IMR-90 (cell line): ENCODE measurements around the gene NANOS3. TPM values are rescaled to one million over a fixed set of nuclear protein-coding genes. Genes with fewer than 3 reads are reported as not detected.

Experiments
- ATAC-seq: fragments of 200-7000 bp; cut with Tn5 transposase; 2 replicates; pipeline ENCODE4 v1.9.1; 2020; ENCODE audit warnings: low read depth, mild to moderate bottlenecking, moderate library complexity
- BruUV-seq: library from RNA; stranded (reverse); fragments of 400-500 nt; replicated peaks from 2 replicates; lab custom pipeline; 2021; lab: Mats Ljungman, UMichigan
- CTCF ChIA-PET: fragments of 300-600 bp; formaldehyde crosslinking; extraction: SDS; loops from one replicate; lab custom pipeline; 2021; ENCODE audit warnings: antibody characterized with exemption; lab: Yijun Ruan, JAX
- POLR2A ChIA-PET: fragments of 300-600 bp; sonication (Branson Sonifier 250); formaldehyde crosslinking; loops from one replicate; lab custom pipeline; 2022; ENCODE audit warnings: antibody characterized with exemption; ENCODE audit not compliant: unreplicated experiment; lab: Charles Lee
- DNase-seq: peaks from one replicate; pipeline ENCODE4 v3.0.0; 2013
- H2AFZ ChIP-seq: replicated peaks from 2 replicates; pipeline ENCODE3; 2013; ENCODE audit warnings: low read length, mild to moderate bottlenecking; ENCODE audit not compliant: poor library complexity
- H2AK5ac ChIP-seq: 2 replicates; pipeline ENCODE4 v1.6.1; 2013; ENCODE audit warnings: low read depth, low read length, inconsistent platforms
- H2AK9ac ChIP-seq: replicated peaks from 2 replicates; pipeline ENCODE3; 2013; ENCODE audit warnings: mild to moderate bottlenecking, low read depth, low read length, moderate library complexity; ENCODE audit not compliant: poor library complexity
- H2BK120ac ChIP-seq: 2 replicates; pipeline ENCODE4 v1.6.1; 2013; ENCODE audit warnings: low read depth, low read length, inconsistent platforms
- H2BK15ac ChIP-seq: 3 replicates; pipeline ENCODE4 v1.6.1; 2013; ENCODE audit warnings: low read depth, low read length, inconsistent platforms
- H2BK20ac ChIP-seq: 2 replicates; pipeline ENCODE4 v1.6.1; 2013; ENCODE audit warnings: low read depth, mild to moderate bottlenecking, inconsistent platforms, low read length, moderate library complexity
- H2BK5ac ChIP-seq: 2 replicates; pipeline ENCODE4 v1.6.1; 2013; ENCODE audit warnings: mild to moderate bottlenecking, low read depth, low read length, inconsistent platforms; ENCODE audit not compliant: poor library complexity, severe bottlenecking
- H3K14ac ChIP-seq: replicated peaks from 2 replicates; pipeline ENCODE4 v1.6.1; 2013; ENCODE audit warnings: low read depth, low read length, inconsistent platforms
- H3K18ac ChIP-seq: 2 replicates; pipeline ENCODE4 v1.6.1; 2013; ENCODE audit warnings: low read depth, low read length, control low read depth
- H3K23ac ChIP-seq: 2 replicates; pipeline ENCODE4 v1.6.1; 2013; ENCODE audit warnings: low read depth, low read length, inconsistent platforms
- H3K27ac ChIP-seq: 2 replicates; pipeline ENCODE4 v1.5.1; 2013; ENCODE audit warnings: mild to moderate bottlenecking, control low read depth, low read length; ENCODE audit not compliant: insufficient read depth
- H3K27me3 ChIP-seq: 2 replicates; pipeline ENCODE4 v1.6.1; 2013; ENCODE audit warnings: low read length; ENCODE audit not compliant: control insufficient read depth, insufficient read depth
- H3K36me3 ChIP-seq: 2 replicates; pipeline ENCODE4 v1.6.1; 2013; ENCODE audit warnings: low read length, mixed read lengths; ENCODE audit not compliant: control insufficient read depth, insufficient read depth
- H3K4ac ChIP-seq: 2 replicates; pipeline ENCODE4 v1.6.1; 2013; ENCODE audit warnings: low read depth, low read length, inconsistent platforms
- H3K4me1 ChIP-seq: 2 replicates; pipeline ENCODE4 v1.6.1; 2013; ENCODE audit warnings: low read length, mixed read lengths; ENCODE audit not compliant: control insufficient read depth, insufficient read depth
- H3K4me2 ChIP-seq: 2 replicates; pipeline ENCODE4 v1.6.1; 2013; ENCODE audit warnings: low read depth, mild to moderate bottlenecking, control low read depth, low read length, moderate library complexity
- H3K4me3 ChIP-seq: 2 replicates; pipeline ENCODE4 v1.5.1; 2013; ENCODE audit warnings: low read depth, mild to moderate bottlenecking, control low read depth, low read length, moderate library complexity; ENCODE audit not compliant: insufficient read depth
- H3K56ac ChIP-seq: 2 replicates; pipeline ENCODE4 v1.6.1; 2013; ENCODE audit warnings: low read length, inconsistent platforms; ENCODE audit not compliant: insufficient read depth; ENCODE audit errors: extremely low read depth
- H3K79me1 ChIP-seq, 2 experiments: 2 replicates each; pipeline ENCODE4 v1.6.1; 2013; ENCODE audit warnings: low read length in 2 of 2, inconsistent platforms in 1 of 2, low read depth in 1 of 2
- H3K9ac ChIP-seq: 2 replicates; pipeline ENCODE4 v1.6.1; 2013; ENCODE audit warnings: low read depth, low read length, control low read depth
- H3K9me1 ChIP-seq: 2 replicates; pipeline ENCODE4 v1.6.1; 2013; ENCODE audit warnings: low read length, inconsistent platforms; ENCODE audit not compliant: insufficient read depth
- H3K9me3 ChIP-seq: 2 replicates; pipeline ENCODE4 v1.6.1; 2013; ENCODE audit warnings: low read length; ENCODE audit not compliant: control insufficient read depth, insufficient read depth
- H4K20me1 ChIP-seq: 2 replicates; pipeline ENCODE4 v1.6.1; 2013; ENCODE audit warnings: low read length, inconsistent platforms; ENCODE audit not compliant: insufficient read depth
- H4K5ac ChIP-seq: 2 replicates; pipeline ENCODE4 v1.6.1; 2013; ENCODE audit warnings: mild to moderate bottlenecking, low read depth, low read length, control low read depth
- H4K8ac ChIP-seq, 2 experiments: 2 replicates each; pipeline ENCODE4 v1.6.1; 2013; ENCODE audit warnings: low read depth in 2 of 2, low read length in 2 of 2, control low read depth in 1 of 2, inconsistent platforms in 1 of 2
- H4K91ac ChIP-seq: 2 replicates; pipeline ENCODE4 v1.6.1; 2013; ENCODE audit warnings: low read depth, low read length, inconsistent platforms; ENCODE audit not compliant: insufficient read depth
- CEBPB ChIP-seq: IDR thresholded peaks from 2 replicates; pipeline ENCODE4 v1.6.1; 2012; ENCODE audit warnings: low read depth, low read length, improper control_type of control experiment
- CHD1 ChIP-seq: IDR thresholded peaks from 2 replicates; pipeline ENCODE4 v1.6.1; 2012; ENCODE audit warnings: low read depth, low read length, improper control_type of control experiment
- CTCF ChIP-seq: conservative IDR thresholded peaks from 2 replicates; pipeline ENCODE4 v1.5.1; 2012; ENCODE audit warnings: mild to moderate bottlenecking, low read depth, low read length, improper control_type of control experiment
- ELK1 ChIP-seq: fragments of 150-350 bp; IDR thresholded peaks from 2 replicates; pipeline ENCODE4 v1.6.1; 2016; ENCODE audit warnings: low read depth, mild to moderate bottlenecking, low read length, moderate library complexity, borderline replicate concordance
- FOS ChIP-seq: fragments of 150-350 bp; IDR thresholded peaks from 2 replicates; pipeline ENCODE4 v1.6.1; 2016; ENCODE audit warnings: low read depth, low read length
- MAFK ChIP-seq: IDR thresholded peaks from 2 replicates; pipeline ENCODE4 v1.6.1; 2012; ENCODE audit warnings: low read depth, low read length, improper control_type of control experiment
- MXI1 ChIP-seq: IDR thresholded peaks from 2 replicates; pipeline ENCODE4 v1.6.1; 2012; ENCODE audit warnings: low read depth, mild to moderate bottlenecking, low read length, moderate library complexity, borderline replicate concordance
- NFE2L2 ChIP-seq: fragments of 150-350 bp; IDR thresholded peaks from 2 replicates; pipeline ENCODE4 v1.6.1; 2016; ENCODE audit warnings: low read depth, mild to moderate bottlenecking, low read length
- POLR2A ChIP-seq: IDR thresholded peaks from 2 replicates; pipeline ENCODE4 v1.6.1; 2012; ENCODE audit warnings: mild to moderate bottlenecking, low read depth, low read length
- RCOR1 ChIP-seq: IDR thresholded peaks from 2 replicates; pipeline ENCODE4 v1.6.1; 2012; ENCODE audit warnings: mild to moderate bottlenecking, low read length, improper control_type of control experiment; ENCODE audit not compliant: insufficient replicate concordance
- USF2 ChIP-seq: fragments of 150-350 bp; IDR thresholded peaks from 2 replicates; pipeline ENCODE4 v1.6.1; 2017; ENCODE audit warnings: mild to moderate bottlenecking, antibody characterized with exemption, low read length, low read depth
- WGBS, 2 experiments: methylation state at CpG; one replicate each; pipeline versions ENCODE4 v1.1.5 to v1.1.7; 2013; ENCODE audit warnings: missing lambda C conversion rate in 2 of 2; ENCODE audit not compliant: insufficient read length in 1 of 2; ENCODE audit errors: extremely low coverage in 2 of 2; 5-methylcytosine and 5-hydroxymethylcytosine counted together
- dilution Hi-C: fragments of 300-500 bp; cut with HindIII; formaldehyde crosslinking; loops from one replicate; pipeline ENCODE4 v1.14.3; 2018; ENCODE audit warnings: low sequenced_read_pairs; ENCODE audit not compliant: unreplicated experiment
- in situ Hi-C: fragments of 300-500 bp; cut with MboI; formaldehyde crosslinking; loops from 3 replicates; pipeline ENCODE4 v1.14.3; 2019; ENCODE audit warnings: low sequenced_read_pairs, inconsistent platforms, mixed read lengths
- intact Hi-C: fragments of 100-400 bp; cut with micrococcal nuclease; formaldehyde crosslinking; loops from 2 replicates; pipeline ENCODE4 v1.10.0; 2022
- polyA plus RNA-seq, 3 experiments: library from polyadenylated mRNA; depleted of rRNA; stranded (reverse); fragments of >200 nt; gene quantifications; 2 replicates each; pipeline ENCODE4 v1.2.3, GENCODE V29; 2012; ENCODE audit warnings: low replicate concordance in 1 of 3
- total RNA-seq: library from RNA; depleted of rRNA; stranded (reverse); fragments of >200 nt; gene quantifications from 2 replicates; pipeline ENCODE4 v1.2.3, GENCODE V29; 2012

NANOS3 gene
- total and polyA plus RNA-seq, 2 of the 4 experiments (the other 2 are of a cell fraction), result 0.63 TPM; not detected in 1

- no peak overlapping the region for H2BK15ac ChIP-seq
- WGBS, 2 experiments, result no CpG with 5 or more reads among the region's 11 CpGs
- BruUV-seq, result TSS peak; percentile 47
- H4K20me1 ChIP-seq, result peaks cover 55% of the 10 kb centered on the region
- DNase-seq, result no peak
- intact Hi-C loops, result no loop called here
- H3K9me1 ChIP-seq, result 0 out of 2 replicates have a peak, but pooled peaks cover 3% of the 10 kb centered on the region
- H3K9ac ChIP-seq, result peak overlapping the region; percentile 98
- peak overlapping the region; percentile 97 for H3K27ac ChIP-seq
- peak overlapping the region; percentile 95 for H3K14ac ChIP-seq
- ATAC-seq, result no peak
- peak overlapping the region; percentile 17 to 34; a peak in 1 of 4 replicates for H4K8ac ChIP-seq
- H3K4me1 ChIP-seq, result peaks cover 33% of the 10 kb centered on the region
- H3K79me1 ChIP-seq, result peaks cover 12 to 40% of the 10 kb centered on the region in 2 experiments
- H2BK20ac ChIP-seq, result no peak overlapping the region
- no peaks in the 10 kb centered on the region for H3K27me3 ChIP-seq
- H2BK120ac ChIP-seq, result no peak overlapping the region
- peak overlapping the region; percentile 96 for H3K4ac ChIP-seq
- dilution Hi-C loops, result no loop called here
- H2BK5ac ChIP-seq, result peak overlapping the region; percentile 88
- H3K9me3 ChIP-seq, result no peaks in the 10 kb centered on the region
- TF ChIP-seq USF2, result no peak
- TF ChIP-seq FOS, result no peak
- no peak for TF ChIP-seq NFE2L2
- no peak for TF ChIP-seq ELK1
- TF ChIP-seq CTCF, result no peak
- TF ChIP-seq CEBPB, result no peak
- TF ChIP-seq RCOR1, result no peak
- TF ChIP-seq CHD1, result no peak
- no peak for TF ChIP-seq MXI1
- no peak for TF ChIP-seq POLR2A
- TF ChIP-seq MAFK, result no peak
- H4K5ac ChIP-seq, result no peak overlapping the region
- ChIA-PET CTCF (interaction anchor here (0.8 kb wide), 1 partner anchor 20 kb away, joined by 3 read pairs; no protein-coding TSS in a partner anchor), POLR2A (interaction anchor here (0.6 kb wide), 2 partner anchors 19 to 112 kb away, joined by 3 to 6 read pairs; no protein-coding TSS in a partner anchor)
- in situ Hi-C loops, result loop anchor here (10.0 to 25.0 kb wide), 2 partner anchors 687 to 1055 kb away; partner anchors contain the start of genes HOOK2, IER2, JUNB and STX10
- peak overlapping the region; percentile 93 for H2AK9ac ChIP-seq
- H3K4me3 ChIP-seq, result peak overlapping the region; percentile 95
- peak overlapping the region; percentile 95 for H3K4me2 ChIP-seq
- H2AK5ac ChIP-seq, result peak overlapping the region; percentile 66
- H3K18ac ChIP-seq, result no peak overlapping the region; the same call in 1 of the 2 replicates
- H3K36me3 ChIP-seq, result peaks cover 13% of the 10 kb centered on the region; the same call in 1 of the 2 replicates
- no peak overlapping the region for H2AFZ ChIP-seq
- peak overlapping the region; percentile 31; the same call in 1 of the 2 replicates for H4K91ac ChIP-seq
- peak overlapping the region; percentile 92 for H3K23ac ChIP-seq
- H3K56ac ChIP-seq, result peak overlapping the region; percentile 76
These were observed 35.0 kb upstream of the NANOS3 start for GRCh38 chr19:13841962-13842290.
